NCI-H146 (cell line): ENCODE results near the gene RNF166.
"Not testable (repeated sequence)": the region's sequence is repeated elsewhere in the genome, so short reads cannot be mapped to it uniquely, and the experiment has no call there.

Experiments
- DNase-seq: peaks from one replicate; lab custom pipeline; 2025; lab: John Stamatoyannopoulos, UW

The RNF166 gene

GRCh38 chr16:88673716-88674379, 32.4 kb downstream of the RNF166 start:
- no peak for DNase-seq

GRCh38 chr16:88672776-88673175, 33.4 kb downstream of the RNF166 start:
- DNase-seq = peak; percentile 25

GRCh38 chr16:88671806-88672205, 34.4 kb downstream of the RNF166 start:
- DNase-seq = no peak

GRCh38 chr16:88669980-88670379, 36.2 kb downstream of the RNF166 start:
- DNase-seq = no peak

- not testable (repeated sequence) for DNase-seq
Measured at GRCh38 chr16:88669493-88669892, 36.7 kb downstream of the RNF166 start.

GRCh38 chr16:88667461-88667860, 38.7 kb downstream of the RNF166 start:
- DNase-seq = no peak

GRCh38 chr16:88665570-88665969, 40.6 kb downstream of the RNF166 start:
- no peak for DNase-seq

GRCh38 chr16:88665148-88665547, 41.1 kb downstream of the RNF166 start:
- no peak for DNase-seq

GRCh38 chr16:88662843-88663606, 43.2 kb downstream of the RNF166 start, which contains the start of gene MVD:
Gene MVD (minus strand): TSS chr16:88663091. CDS start chr16:88663080, 11 bp downstream.
- peak; percentile 95 for DNase-seq

GRCh38 chr16:88662222-88662842, 43.9 kb downstream of the RNF166 start:
- no peak for DNase-seq

GRCh38 chr16:88661468-88661867, 44.7 kb downstream of the RNF166 start:
- no peak for DNase-seq

- DNase-seq = no peak
Measured at GRCh38 chr16:88659160-88659559, 47.0 kb downstream of the RNF166 start.

- no peak for DNase-seq
Measured at GRCh38 chr16:88658714-88659113, 47.5 kb downstream of the RNF166 start.

- DNase-seq = no peak
Measured at GRCh38 chr16:88657371-88657770, 48.8 kb downstream of the RNF166 start.

- DNase-seq = no peak
Measured at GRCh38 chr16:88656291-88656980, 49.8 kb downstream of the RNF166 start.

- DNase-seq = peak; percentile 42
Measured at GRCh38 chr16:88655733-88656281, 50.4 kb downstream of the RNF166 start.

GRCh38 chr16:88655053-88655732, 51.0 kb downstream of the RNF166 start:
- DNase-seq = no peak

GRCh38 chr16:88654363-88655052, 51.7 kb downstream of the RNF166 start:
- no peak for DNase-seq

- no peak for DNase-seq
Measured at GRCh38 chr16:88653596-88654362, 52.4 kb downstream of the RNF166 start.

- DNase-seq = no peak
Measured at GRCh38 chr16:88653101-88653500, 53.1 kb downstream of the RNF166 start.
